GM21447 (cell line): ENCODE measurements around the gene MTMR1.

Experiments
- ATAC-seq: cut with Tn5 transposase; IDR thresholded peaks from one replicate; pipeline ENCODE4 v1.9.1; 2021; ENCODE audit not compliant: unreplicated experiment

Gene MTMR1

DNA sequence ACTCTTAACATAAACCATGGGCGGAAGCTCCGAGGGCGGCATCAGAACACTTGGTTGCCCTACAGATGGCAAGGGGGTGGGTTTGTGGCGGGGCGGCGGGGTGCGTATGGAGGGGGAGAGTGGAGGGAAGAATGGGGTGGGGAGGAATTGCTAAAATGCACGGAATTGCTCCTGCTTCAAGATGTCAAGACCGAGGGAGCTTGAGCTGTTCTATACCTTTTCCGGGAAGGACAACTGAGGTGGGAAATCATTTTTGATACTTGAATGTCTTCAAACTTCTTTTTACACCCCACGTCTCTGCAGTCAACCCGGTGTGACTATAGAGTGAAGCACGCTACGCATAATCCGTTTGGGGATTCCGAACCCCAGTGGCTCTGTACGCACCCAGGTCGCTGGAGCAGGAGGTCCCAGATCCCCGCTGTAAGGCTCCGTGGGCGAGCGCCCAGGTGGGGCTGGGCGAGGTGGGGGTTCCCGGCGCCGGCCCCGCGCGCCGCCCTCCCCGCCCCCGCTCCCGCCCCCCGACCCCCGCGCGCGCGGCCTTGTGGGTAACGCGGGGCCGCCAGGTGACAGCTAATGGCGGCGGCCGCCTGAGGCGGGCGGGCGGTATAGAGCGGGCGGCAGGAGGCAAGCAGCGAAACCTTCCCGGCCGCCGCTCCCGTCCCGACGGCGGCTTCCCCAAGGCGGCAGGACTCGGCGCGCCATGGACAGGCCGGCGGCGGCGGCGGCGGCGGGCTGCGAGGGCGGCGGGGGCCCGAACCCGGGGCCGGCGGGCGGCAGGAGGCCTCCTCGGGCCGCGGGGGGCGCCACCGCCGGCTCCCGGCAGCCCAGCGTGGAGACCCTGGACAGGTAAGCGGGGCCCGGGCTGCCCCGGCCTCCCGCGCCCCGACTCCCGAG lies at the start of gene MTMR1:
Gene MTMR1, plus strand, starts transcription at position 566 of the 894 bp plus-strand sequence. Its CDS starts 135 bp downstream, at position 701.
- ATAC-seq: peak; percentile 44

DNA sequence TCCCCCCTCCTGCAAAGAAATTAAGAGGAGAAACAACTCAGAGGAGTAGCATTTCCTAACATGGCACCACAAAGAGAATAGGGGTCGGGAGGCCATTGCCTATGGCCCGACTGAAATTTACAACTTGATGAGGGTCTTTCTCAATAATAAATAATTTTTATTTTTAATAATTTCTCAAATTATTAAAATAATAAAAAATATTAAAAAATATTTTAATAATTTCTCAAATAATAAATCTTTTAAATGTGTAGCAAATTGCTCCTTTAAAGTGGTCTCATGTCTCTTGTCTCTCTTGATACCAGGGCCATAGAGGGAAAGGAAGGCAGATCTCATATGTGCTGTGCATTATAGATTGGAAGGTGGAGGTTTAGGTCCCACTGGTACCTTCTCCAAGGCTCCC lies 49.2 kb upstream of the MTMR1 start:
- ATAC-seq: no peak

DNA sequence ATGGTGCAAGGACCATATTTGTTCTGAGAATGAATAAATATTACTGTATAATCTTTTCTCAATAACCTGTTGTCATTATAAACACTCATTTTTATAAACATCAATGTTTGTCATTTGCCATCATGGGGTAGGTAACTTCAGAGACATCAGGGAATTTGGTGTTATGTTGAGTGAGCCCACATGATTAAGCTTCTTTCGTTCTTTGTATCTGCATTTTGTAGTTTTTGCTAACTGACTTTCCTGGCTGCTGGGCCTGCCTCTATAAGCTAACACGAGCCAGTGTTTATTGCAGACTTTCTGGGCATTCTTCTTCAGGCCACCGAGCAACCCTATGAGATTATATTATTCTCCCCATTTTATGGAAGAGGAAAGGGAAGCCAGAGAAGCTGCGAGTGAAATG lies 48.8 kb upstream of the MTMR1 start:
- no peak for ATAC-seq

DNA sequence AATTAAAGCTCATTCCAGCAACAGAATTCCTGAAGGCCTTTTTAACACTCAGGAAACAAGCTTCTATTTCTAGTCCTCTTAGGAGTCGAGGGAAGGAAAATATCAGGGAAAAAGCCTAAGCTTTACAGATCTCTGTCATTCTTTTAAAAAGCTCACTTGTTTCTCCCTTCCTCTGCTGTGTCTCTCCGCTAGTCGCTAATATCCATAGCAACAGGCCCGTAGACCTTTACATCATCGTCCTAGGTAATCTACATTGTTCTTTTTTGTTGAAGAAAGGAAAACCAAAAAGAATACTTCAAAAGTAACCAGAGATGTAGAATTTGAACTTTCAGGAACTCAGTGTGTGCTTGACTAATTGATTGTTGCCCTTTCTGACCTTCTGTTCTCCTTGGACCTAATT lies 45.9 kb upstream of the MTMR1 start:
- ATAC-seq: no peak

DNA sequence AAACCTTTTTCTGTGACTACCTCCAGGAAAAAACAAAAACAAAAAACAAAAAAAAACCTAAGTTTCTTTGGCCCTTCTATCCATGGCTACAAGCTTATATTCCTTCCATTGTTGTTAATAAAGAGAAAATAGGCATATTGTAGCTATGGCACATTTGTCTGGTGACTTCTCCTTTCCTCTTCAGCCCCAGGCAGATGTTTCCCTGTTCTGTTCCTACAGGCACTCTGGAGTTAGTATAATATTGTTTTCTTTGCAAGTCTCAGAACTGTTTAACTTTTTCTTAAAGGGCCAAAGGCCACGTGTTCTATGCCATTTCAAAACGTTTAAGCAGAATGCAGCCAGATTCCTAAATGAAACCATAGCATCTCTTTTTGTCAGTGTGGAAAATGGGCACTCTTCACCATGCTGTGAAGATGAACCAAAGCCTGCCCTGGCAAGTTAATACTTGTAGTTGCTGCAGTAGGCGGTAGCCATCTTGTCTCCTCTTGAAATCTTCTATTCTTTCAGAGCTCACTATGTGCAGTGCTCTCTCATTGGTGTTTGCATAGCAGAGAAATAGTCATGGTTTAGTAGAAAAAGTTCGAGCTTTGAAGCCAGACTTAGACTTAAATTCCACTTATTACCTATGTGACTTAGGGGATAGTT lies 44.8 kb upstream of the MTMR1 start:
- no peak for ATAC-seq

DNA sequence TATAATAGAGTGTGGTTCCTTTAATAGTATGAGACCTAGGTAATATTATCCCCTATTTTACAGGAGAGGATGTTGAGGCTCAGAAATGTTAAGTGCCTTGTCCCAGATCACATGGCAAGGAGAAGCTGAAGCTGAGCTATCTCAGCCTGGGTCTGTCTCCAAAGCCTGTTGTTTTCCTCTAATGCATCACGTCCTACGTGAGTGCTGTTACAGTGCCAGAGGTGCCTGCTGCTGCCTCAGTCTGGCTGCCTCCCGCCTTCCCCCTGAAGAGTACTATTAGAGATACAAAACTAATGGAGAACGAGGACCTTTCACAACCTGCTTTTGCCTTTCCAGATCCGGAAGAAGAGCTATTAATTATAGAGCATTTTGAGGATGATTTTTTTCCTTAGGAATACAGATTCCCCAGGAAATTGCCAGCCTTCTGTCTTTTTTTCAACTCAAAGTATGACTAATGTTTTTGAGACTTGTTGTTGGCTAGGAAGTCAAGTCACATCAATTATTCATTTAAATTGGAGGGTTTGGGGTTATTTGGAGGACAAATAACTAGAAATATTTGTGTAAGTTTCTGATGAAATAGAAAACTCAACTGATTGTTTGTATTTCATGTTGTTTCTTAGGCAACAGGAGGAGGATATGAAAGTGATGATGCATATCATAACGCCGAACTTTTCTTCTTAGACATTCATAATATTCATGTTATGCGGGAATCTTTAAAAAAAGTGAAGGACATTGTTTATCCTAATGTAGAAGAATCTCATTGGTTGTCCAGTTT lies 43.9 kb upstream of the MTMR1 start:
- ATAC-seq: no peak

DNA sequence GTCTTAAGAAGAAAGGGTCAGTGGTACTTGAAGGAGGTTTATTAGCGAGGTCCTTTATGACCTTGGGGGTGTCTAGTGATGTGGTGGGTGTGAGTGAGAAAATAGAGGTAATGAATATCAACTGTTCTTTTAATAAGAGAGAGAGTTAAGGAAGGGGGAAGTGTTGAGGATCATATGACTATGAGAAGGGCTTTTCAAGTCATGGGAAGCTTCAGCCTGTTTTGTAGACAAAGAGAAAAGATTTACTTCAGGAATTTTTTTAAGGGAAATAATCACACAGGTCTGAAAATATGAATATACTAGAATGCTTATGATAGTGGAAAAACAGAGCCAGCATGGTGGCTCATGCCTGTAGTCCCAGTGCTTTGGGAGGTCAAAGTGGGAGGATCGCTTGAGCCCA lies 41.3 kb upstream of the MTMR1 start:
- no peak for ATAC-seq

DNA sequence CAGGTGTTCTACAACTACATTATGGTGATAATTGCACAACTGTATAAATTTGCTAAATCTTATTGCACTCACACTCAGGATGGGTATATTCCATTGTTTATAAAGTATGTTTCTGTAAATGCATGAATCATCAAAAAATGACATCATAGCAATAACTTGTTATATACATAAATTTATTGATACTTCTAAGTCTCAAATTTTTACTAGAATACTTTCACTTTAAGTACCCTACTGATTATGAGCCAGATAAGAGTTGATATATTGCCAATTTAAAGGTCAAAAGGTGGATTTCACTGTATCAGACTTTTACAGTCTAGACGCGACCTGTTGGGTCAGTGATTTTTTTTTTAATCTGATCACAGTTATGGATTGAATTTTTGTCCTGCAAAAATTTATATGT lies 37.4 kb upstream of the MTMR1 start:
- no peak for ATAC-seq

DNA sequence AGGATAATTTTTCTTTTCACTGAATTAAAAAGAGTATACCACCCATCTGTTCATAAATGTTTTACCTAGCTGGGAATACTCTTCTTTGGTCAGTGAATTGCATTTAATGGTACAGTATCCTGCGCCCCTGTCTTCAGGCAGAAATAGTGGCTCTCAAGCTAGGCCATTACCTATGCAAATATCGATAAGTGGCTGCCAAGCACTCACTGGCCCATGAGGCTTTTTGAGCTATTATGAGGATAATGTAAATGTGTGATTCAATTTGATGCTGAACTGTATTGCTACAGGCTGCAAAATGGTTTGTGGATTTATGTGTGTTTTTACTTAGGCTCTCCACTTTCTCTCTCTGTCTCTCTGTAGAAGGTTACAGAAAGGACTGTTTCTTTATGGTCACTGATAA lies 30.1 kb upstream of the MTMR1 start:
- no peak for ATAC-seq

DNA sequence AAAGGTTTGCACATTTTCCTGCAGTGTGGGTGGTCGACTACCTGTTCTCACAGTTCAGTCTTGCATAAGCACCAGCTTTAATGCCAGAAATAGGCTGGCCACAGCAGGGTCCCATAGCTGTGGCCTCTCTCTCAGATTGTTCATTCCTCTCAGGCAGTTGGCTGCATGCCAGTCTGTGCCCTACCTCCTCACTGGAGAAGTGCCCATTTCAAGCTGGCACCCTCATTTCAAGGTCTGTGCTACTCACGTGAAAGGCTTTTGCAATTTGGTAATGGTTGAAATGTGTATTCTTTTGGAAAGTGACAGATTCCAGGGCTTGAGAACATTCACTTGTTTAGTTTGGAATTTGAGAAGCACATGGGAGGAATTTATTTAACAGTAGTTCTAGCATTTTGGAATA lies 28.9 kb upstream of the MTMR1 start:
- ATAC-seq: no peak

DNA sequence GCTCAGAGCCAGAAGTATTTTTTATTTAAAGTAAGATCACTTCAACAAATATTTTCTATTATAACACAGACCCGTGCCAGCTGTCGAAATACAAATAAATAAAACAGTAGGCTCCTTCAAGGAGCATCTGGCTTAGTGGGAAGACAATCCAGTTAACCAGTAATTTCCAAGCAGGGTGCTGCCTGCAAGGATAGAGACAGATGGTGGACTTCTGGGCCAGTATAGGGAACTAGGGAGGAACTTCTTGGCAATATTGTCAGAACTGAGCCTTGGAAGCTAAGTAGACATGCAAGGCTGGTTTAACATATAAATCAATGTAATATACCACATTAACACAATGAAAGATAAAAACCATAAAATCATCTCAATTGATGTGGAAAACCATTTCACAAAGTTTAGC lies 17.0 kb upstream of the MTMR1 start:
- no peak for ATAC-seq

DNA sequence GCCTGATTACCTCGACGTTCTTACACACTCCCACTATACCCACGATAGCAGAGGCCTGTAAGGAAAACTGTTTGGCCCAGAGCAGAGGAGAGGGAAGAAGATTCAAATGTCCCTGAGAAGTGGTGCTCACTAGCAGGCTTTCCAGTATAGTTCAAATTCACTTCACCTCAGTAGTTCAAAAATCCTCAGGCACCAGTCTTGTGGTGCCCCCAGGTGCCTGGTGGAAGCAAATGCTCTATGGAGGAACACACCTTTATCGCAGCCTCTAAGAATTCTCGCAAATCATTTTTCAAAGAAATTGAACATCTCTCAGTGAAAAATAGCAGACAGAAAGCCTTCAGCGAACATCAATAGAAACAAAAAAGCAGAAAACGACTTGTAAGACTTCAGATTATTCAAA lies 12.2 kb upstream of the MTMR1 start:
- no peak for ATAC-seq

DNA sequence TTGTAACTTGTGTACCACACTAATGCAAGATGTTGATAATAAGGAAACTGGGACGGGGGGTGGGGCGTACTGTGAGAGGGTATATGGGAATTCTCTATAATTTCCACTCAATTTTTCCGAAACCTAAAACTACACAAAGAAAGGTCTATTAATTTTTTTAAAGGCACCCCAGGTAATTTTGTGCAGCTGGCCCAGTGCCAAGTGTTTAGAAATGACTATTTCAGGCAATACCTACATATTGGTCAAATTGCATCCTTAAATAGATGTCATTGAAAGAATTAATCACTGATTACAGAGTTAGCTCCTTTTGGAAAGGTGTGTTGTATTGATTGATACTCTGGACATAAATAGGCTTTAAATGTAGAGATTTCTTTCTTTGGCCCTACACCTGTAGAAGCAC lies 10.1 kb upstream of the MTMR1 start:
- no peak for ATAC-seq

DNA sequence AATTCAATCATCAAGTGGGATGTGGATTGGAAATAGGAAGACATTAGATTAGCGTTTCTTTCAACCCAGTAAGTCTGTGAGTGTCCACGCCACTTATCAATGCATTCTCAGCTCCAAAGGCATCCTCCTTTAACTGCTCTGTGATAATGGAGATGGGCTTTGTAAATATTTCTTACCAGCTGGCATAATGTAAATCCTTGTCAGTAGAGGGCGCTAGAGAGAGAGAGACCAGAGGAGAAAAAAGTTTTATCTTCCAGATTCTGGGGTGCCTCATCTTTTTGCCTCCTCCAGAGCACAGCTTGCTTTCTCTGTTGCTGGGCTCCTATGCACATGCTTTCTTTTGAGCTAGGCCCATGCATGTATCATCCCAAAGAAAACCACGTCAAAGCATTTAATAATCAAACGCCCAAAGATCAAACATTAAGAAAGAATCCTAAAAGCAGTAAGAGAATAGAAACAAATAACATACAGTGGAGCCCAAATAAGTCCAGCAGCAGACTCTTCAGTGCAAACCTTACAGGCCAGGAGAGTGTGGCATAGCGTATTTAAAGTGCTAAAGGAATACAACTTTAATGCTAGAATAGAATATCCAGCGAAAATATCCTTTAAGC lies 9.6 kb upstream of the MTMR1 start:
- ATAC-seq: no peak

DNA sequence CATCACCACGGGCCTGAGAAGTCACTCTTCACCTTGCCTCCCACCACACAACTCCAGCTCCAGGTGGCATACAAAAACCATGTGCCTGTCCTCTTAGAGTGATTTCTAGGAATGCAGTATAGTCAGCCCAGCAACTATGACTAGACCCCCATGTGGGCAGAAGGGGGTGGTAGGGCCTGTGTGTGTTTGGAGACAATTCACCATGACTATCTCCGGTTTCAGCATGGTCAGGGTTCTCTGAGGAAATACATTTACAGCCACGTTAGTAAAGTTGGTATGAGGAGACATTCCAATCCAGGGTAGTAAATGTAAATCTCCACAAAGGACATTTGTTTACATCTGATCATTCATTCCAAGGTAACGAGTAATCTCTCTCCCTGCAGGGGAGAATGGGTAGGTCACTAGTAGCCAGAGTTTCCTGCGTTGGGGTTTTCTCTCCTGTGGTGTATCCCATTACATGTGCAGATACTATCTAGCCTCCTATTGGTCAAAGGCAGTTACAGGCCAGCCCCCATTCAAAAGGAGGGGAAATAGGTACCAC lies 4.2 kb upstream of the MTMR1 start:
- ATAC-seq: no peak

DNA sequence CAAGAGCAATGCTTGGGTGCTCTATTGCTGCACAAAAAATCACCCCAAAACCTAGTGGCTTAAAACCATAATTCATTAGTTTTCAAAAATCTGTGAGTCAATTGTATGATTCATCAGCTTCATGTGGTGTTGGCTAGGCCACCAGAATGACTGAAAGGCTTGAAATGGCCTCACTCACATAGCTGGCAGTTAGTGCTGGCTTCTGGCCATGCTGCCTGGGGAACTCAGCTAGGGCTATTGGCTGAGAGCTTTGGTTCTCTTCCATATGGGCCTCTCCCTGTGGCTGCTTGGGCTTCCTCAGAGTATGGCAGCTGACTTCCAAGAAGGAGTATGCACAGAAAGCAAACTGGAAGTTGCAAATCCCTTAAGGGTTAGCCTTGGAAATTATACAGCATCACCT lies 3.1 kb upstream of the MTMR1 start:
- no peak for ATAC-seq

DNA sequence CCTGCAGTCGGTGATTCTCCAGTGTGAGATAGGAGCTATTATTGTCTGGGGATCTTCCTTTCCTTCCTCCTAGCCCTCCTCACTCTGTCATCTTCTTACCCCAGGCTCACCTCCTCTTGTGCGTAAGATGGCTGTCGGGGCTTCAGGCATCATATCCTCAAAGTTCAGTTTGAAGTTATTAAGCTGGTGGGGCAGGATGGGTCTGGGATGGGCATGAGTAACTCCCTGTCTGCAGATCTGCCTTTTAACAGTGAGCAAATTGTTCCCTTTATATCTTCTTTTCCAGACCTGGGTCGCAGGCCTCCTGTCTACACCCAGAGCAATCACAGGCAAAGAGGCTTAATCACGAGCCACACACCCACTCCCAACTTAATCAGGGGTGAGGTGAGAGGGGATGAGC lies 900 bp upstream of the MTMR1 start:
- no peak for ATAC-seq

DNA sequence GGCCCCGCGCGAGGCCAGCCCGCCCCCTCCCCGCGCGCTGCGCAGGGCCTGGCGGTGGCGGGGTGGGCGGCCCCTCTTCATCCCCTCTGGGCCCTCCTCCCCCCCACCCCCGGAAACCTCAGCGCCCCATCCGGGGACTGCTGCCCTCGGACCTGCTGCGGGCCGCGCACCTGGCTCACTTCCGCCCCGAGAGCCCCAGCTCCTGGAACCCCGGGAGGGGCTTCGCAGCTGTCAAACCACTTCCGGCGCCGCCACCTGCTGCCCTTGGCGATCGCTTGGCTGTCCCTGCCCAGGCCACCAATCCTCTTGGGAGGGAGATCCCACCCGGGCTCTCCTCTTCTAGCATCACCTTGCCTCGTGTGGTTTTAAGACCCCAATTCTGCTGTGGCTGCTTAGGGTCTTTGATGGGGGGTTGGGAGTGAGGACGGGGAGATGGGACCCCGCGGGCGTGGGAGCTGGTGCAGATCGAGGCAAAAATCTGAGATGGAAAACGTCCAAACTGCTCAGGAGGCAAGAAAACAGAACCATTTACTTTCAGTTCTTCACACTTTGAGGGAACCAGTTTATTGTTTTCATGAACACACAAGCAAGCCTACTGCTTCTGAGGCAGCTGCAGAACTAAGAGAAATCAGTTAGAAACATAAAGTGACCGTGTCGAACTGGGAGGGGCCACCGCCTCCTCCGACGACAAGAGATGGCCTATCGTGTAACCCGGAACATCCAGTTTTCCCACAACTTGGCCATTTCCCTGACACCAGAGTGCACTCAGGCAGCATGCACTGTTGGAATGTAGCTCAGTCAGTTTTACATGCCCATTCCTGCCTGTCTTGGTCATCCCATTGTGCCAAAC lies 754 bp downstream of the MTMR1 start:
- ATAC-seq: peak; percentile 63

DNA sequence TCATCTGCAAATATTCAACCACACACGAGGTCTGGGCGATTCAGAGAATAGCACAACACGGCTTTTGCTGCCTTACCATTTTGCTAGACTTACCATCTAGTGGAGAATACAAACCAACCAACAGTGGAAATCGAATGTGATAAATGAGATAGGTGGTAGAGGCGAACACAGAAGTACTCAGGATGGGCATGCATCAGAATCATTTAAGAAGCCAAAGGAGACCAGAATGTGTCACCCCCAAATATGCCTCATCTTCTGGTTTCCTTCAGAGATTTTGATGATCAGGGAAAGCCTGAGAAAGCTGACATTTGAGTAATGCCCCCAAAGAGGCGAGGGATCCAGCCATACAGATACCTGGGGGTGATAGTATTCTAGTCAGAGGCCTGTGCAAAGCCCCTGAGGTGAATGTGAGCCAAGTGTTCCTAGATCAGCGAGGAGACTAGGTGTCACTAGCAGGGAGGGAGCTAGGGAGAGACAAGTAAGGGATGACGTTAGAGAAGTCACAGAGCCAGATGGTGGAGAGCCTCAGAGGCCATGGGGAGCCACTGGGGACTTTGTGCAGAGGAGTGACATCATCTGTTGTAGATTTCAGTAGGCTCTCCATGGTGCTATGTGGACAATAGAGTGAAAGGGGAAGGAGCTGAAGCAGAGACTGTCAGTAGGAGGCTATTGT lies 1.7 kb downstream of the MTMR1 start:
- peak; percentile 28 for ATAC-seq

DNA sequence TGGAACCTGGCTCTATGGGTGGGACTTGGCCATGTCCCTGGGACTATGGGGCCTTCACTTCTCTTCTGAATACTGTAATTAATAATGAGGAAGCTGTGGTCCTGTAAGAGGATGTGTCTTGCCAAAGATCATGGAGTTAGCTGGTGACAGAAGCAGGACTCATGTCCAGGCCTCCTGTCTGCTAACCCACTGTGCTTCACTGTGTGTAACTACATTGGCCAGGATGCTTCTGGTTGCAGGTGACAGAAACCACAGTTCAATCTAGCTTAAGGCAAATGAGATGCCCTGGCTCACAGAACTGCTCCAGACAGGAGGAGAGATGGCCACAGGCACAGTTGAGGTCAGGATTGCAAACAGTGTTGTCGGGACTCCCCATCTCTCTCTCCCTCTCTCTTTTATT lies 3.1 kb downstream of the MTMR1 start:
- ATAC-seq: peak; percentile 24
